GM12878 (cell line): Measurements from ENCODE around the gene NPR1. TPM values are rescaled to one million over a fixed set of nuclear protein-coding genes. Genes with fewer than 3 reads are reported as not detected.

Source experiments
- BCL3 ChIP-seq: IDR thresholded peaks from 2 replicates; pipeline ENCODE4 v1.6.1; 2011; ENCODE audit warnings: borderline replicate concordance, low read depth, mild to moderate bottlenecking, moderate library complexity, low read length; ENCODE audit not compliant: insufficient read depth, poor library complexity, severe bottlenecking
- CREB1 ChIP-seq: IDR thresholded peaks from 2 replicates; pipeline ENCODE4 v1.6.1; 2012; ENCODE audit warnings: low read depth, mild to moderate bottlenecking, inconsistent platforms
- EED ChIP-seq: sonication (generic); IDR thresholded peaks from 2 replicates; pipeline ENCODE4 v1.6.1; 2016; ENCODE audit warnings: antibody characterized with exemption, low read depth
- HCFC1 ChIP-seq: fragments of 150-350 bp; IDR thresholded peaks from 2 replicates; pipeline ENCODE4 v1.6.1; 2014; ENCODE audit warnings: low read length
- KDM1A ChIP-seq: fragments of 200-600 bp; sonication (generic); IDR thresholded peaks from 2 replicates; pipeline ENCODE4 v1.6.1; 2016; ENCODE audit warnings: borderline replicate concordance
- LARP7 ChIP-seq: fragments of 450-650 bp; IDR thresholded peaks from 2 replicates; pipeline ENCODE4 v1.6.1; 2017; ENCODE audit warnings: mild to moderate bottlenecking
- MYB ChIP-seq: fragments of 150-350 bp; IDR thresholded peaks from 2 replicates; pipeline ENCODE4 v1.6.1; 2014; ENCODE audit warnings: mild to moderate bottlenecking, low read depth, low read length, borderline replicate concordance
- RFX5 ChIP-seq: IDR thresholded peaks from 2 replicates; pipeline ENCODE4 v1.6.1; 2011; ENCODE audit warnings: low read depth, low read length, improper control_type of control experiment
- SIN3A ChIP-seq: IDR thresholded peaks from 2 replicates; pipeline ENCODE4 v1.6.1; 2012; ENCODE audit warnings: low read depth, low read length, improper control_type of control experiment
- SMAD5 ChIP-seq: IDR thresholded peaks from 2 replicates; pipeline ENCODE4 v1.6.1; 2016; ENCODE audit warnings: antibody characterized with exemption, low read depth
- SRF ChIP-seq, 2 experiments: IDR thresholded peaks; 2 replicates each; pipeline ENCODE4 v1.6.1; 2011; ENCODE audit warnings: low read depth in 2 of 2, low read length in 2 of 2, mild to moderate bottlenecking in 1 of 2, moderate library complexity in 1 of 2
- TARDBP ChIP-seq: IDR thresholded peaks from 2 replicates; pipeline ENCODE4 v1.6.1; 2016; ENCODE audit warnings: borderline replicate concordance
- YY1 ChIP-seq: IDR thresholded peaks from 2 replicates; pipeline ENCODE4 v1.6.1; 2011; ENCODE audit warnings: low read depth, mild to moderate bottlenecking, low read length
- ZBTB4 ChIP-seq: fragments of 450-650 bp; formaldehyde crosslinking; IDR thresholded peaks from 2 replicates; pipeline ENCODE4 v1.4.0; 2022; ENCODE audit warnings: mild to moderate bottlenecking, moderate library complexity
- ZNF622 ChIP-seq: fragments of 450-650 bp; IDR thresholded peaks from 2 replicates; pipeline ENCODE4 v1.6.1; 2017; ENCODE audit warnings: mild to moderate bottlenecking, inconsistent platforms
- polyA plus RNA-seq, 11 experiments: library from polyadenylated mRNA; depleted of rRNA in 4 of 11; unstranded in 6 of 11; stranded (reverse) in 5 of 11; fragments of >200 nt; fragmentation: Nextera tagmentation in 4 of 11; fragmentation: Illumina TruSeq in 1 of 11; extraction: Ambion mirVana in 4 of 11; extraction: Trizol in 1 of 11; gene quantifications; 1 replicate in 1 of 11; 2 replicates in 10 of 11; pipeline versions ENCODE4 v1.2.1 to v1.2.3, GENCODE V29; 2011 to 2016; ENCODE audit warnings: inconsistent platforms in 2 of 11, missing spikeins in 2 of 11, low read depth in 1 of 11
- total RNA-seq, 4 experiments: library from RNA; depleted of rRNA in 3 of 4; stranded (reverse); fragments of >200 nt in 3 of 4; fragmentation: Illumina TruSeq in 1 of 4; extraction: Trizol in 1 of 4; gene quantifications; 2 replicates each; pipeline versions ENCODE4 v1.2.1 to v1.2.3, GENCODE V29; 2013 to 2021
- TF ChIP-seq, protein P1 (sequence below): fragments of 450-650 bp; IDR thresholded peaks from 2 replicates; pipeline ENCODE4 v1.6.1; 2017; ENCODE audit warnings: mild to moderate bottlenecking, moderate library complexity
- TF ChIP-seq, protein P2 (sequence below): fragments of 450-650 bp; IDR thresholded peaks from 2 replicates; pipeline ENCODE4 v1.6.1; 2017; ENCODE audit warnings: mild to moderate bottlenecking, moderate library complexity

The NPR1 gene
- total and polyA plus RNA-seq, 10 of the 15 experiments (the other 5 are each of a cell fraction or from before 2014, with no cell fraction given), result 0.09 to 2.1 (median 0.28) TPM; not detected in 1

DNA sequence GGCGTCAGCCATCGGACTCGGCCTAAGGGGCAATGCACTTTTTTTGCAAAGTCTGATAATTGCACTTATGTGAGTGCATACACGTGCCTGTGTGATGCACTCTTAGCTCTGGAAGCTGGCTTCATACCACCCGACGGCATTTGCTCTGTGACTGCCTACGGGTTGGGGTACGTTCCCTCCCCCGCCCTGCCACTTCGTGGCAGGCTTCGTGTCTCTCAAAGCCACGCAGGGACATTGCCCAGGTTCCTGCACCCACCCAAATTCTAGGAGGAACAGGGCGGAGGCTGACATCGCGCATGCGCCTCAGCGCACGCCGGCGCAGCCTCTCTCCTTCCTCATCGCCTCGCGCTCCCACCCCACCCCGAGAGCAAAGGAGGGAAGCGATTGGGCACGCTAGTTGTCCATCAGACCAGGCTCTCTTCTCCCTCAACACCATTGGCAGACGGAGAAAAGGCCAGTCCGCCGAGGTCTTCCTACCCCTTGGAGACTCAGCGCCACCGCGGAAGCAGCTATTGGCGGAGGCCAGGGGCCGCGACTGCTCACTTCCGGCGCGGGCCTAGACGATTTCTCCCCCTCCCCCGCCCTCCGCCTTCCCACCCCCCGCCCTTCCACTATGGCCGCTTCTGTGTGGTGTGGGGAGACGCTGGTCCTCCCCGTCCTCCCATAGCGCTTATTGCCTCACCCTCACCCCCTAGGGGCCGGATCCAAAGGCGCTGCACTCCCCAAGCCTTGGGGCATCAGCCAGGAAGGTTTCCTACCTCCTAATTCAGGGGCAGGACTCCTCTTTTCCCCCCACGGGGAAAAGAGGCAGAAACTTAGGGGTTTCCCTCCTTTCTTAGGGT, 49.2 kb downstream of the NPR1 start, which contains the start of gene INTS3 (continued):
- TF ChIP-seq ZBTB4 (no peak), LARP7 (peak; percentile 83), MYB (no peak), SIN3A (peak; percentile 21; the same call in 1 of the 2 replicates), YY1 (peak; percentile 90), KDM1A (no peak), HCFC1 (no peak), BCL3 (no peak), EED (0 out of 2 replicates have a peak, but pooled peaks have one; percentile 4), SRF (IDR thresholded peaks at IDR 0.05; ENCODE audit: low read depth in 2 of 2, low read length in 2 of 2) (no peak), SMAD5 (no peak; the same call in 1 of the 2 replicates), ZNF622 (no peak), TARDBP (no peak), RFX5 (peak; percentile 77), CREB1 (peak; percentile 88)
- TF ChIP-seq, protein P1, sequence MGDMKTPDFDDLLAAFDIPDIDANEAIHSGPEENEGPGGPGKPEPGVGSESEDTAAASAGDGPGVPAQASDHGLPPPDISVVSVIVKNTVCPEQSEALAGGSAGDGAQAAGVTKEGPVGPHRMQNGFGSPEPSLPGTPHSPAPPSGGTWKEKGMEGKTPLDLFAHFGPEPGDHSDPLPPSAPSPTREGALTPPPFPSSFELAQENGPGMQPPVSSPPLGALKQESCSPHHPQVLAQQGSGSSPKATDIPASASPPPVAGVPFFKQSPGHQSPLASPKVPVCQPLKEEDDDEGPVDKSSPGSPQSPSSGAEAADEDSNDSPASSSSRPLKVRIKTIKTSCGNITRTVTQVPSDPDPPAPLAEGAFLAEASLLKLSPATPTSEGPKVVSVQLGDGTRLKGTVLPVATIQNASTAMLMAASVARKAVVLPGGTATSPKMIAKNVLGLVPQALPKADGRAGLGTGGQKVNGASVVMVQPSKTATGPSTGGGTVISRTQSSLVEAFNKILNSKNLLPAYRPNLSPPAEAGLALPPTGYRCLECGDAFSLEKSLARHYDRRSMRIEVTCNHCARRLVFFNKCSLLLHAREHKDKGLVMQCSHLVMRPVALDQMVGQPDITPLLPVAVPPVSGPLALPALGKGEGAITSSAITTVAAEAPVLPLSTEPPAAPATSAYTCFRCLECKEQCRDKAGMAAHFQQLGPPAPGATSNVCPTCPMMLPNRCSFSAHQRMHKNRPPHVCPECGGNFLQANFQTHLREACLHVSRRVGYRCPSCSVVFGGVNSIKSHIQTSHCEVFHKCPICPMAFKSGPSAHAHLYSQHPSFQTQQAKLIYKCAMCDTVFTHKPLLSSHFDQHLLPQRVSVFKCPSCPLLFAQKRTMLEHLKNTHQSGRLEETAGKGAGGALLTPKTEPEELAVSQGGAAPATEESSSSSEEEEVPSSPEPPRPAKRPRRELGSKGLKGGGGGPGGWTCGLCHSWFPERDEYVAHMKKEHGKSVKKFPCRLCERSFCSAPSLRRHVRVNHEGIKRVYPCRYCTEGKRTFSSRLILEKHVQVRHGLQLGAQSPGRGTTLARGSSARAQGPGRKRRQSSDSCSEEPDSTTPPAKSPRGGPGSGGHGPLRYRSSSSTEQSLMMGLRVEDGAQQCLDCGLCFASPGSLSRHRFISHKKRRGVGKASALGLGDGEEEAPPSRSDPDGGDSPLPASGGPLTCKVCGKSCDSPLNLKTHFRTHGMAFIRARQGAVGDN, result peak; percentile 95
- TF ChIP-seq, protein P2, sequence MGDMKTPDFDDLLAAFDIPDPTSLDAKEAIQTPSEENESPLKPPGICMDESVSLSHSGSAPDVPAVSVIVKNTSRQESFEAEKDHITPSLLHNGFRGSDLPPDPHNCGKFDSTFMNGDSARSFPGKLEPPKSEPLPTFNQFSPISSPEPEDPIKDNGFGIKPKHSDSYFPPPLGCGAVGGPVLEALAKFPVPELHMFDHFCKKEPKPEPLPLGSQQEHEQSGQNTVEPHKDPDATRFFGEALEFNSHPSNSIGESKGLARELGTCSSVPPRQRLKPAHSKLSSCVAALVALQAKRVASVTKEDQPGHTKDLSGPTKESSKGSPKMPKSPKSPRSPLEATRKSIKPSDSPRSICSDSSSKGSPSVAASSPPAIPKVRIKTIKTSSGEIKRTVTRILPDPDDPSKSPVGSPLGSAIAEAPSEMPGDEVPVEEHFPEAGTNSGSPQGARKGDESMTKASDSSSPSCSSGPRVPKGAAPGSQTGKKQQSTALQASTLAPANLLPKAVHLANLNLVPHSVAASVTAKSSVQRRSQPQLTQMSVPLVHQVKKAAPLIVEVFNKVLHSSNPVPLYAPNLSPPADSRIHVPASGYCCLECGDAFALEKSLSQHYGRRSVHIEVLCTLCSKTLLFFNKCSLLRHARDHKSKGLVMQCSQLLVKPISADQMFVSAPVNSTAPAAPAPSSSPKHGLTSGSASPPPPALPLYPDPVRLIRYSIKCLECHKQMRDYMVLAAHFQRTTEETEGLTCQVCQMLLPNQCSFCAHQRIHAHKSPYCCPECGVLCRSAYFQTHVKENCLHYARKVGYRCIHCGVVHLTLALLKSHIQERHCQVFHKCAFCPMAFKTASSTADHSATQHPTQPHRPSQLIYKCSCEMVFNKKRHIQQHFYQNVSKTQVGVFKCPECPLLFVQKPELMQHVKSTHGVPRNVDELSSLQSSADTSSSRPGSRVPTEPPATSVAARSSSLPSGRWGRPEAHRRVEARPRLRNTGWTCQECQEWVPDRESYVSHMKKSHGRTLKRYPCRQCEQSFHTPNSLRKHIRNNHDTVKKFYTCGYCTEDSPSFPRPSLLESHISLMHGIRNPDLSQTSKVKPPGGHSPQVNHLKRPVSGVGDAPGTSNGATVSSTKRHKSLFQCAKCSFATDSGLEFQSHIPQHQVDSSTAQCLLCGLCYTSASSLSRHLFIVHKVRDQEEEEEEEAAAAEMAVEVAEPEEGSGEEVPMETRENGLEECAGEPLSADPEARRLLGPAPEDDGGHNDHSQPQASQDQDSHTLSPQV, result no peak
